B cell (primary cell): ENCODE results near the gene SLC52A3. TPM values are rescaled to one million over a fixed set of nuclear protein-coding genes. Genes with fewer than 3 reads are reported as not detected.
"Not testable (repeated sequence)": the region's sequence is repeated elsewhere in the genome, so short reads cannot be mapped to it uniquely, and the experiment has no call there.

Source experiments
- ATAC-seq: fragments of 200-7000 bp; cut with Tn5 transposase; one replicate; pipeline ENCODE4 v1.10.0; 2021; ENCODE audit warnings: low read depth, mild to moderate bottlenecking, moderate number of reproducible peaks, moderate library complexity
- CTCF ChIA-PET: fragments of 350-600 bp; sonication (Branson Sonifier 250); formaldehyde crosslinking; loops from one replicate; lab custom pipeline; 2021; ENCODE audit warnings: antibody characterized with exemption, inconsistent platforms; lab: Charles Lee
- POLR2A ChIA-PET: fragments of 350-600 bp; sonication (Branson Sonifier 250); formaldehyde crosslinking; loops from one replicate; lab custom pipeline; 2021; ENCODE audit warnings: antibody characterized with exemption; lab: Charles Lee
- DNase-seq: peaks from one replicate; pipeline ENCODE4 v3.0.0; 2013
- H2AFZ ChIP-seq: 2 replicates; pipeline ENCODE4 v1.6.1; 2012; ENCODE audit warnings: mild to moderate bottlenecking, low read depth, low read length; ENCODE audit not compliant: insufficient read depth, poor library complexity, severe bottlenecking
- H3K27ac ChIP-seq, 2 donors: 1 replicate in 1 of 2; 2 replicates in 1 of 2; pipeline ENCODE4 v1.5.1; 2012 to 2013; ENCODE audit warnings: low read length in 2 of 2, mild to moderate bottlenecking in 2 of 2, moderate library complexity in 1 of 2
- H3K27me3 ChIP-seq, 4 experiments: fragments of 200-600 bp in 1 of 4; sonication (generic) in 1 of 4; replicated peaks in 1 of 4; 1 replicate in 2 of 4; 2 replicates in 2 of 4; pipeline versions ENCODE4 v1.6.1 to v1.7.0; 2013 to 2016; ENCODE audit warnings: low read length in 3 of 4, mild to moderate bottlenecking in 2 of 4, mixed read lengths in 1 of 4, moderate library complexity in 1 of 4; ENCODE audit not compliant: insufficient read depth in 4 of 4, control insufficient read depth in 3 of 4; ENCODE audit errors: control extremely low read depth in 1 of 4
- H3K36me3 ChIP-seq, 2 experiments: replicated peaks in 1 of 2; 1 replicate in 1 of 2; 2 replicates in 1 of 2; pipeline versions ENCODE4 v1.6.1 to v1.7.1; 2013; ENCODE audit warnings: low read length in 1 of 2; ENCODE audit not compliant: insufficient read depth in 2 of 2, control insufficient read depth in 1 of 2; ENCODE audit errors: control extremely low read depth in 1 of 2, extremely low read depth in 1 of 2
- H3K4me1 ChIP-seq, 2 donors: fragments of 200-600 bp in 1 of 2; sonication (generic) in 1 of 2; 1 replicate in 1 of 2; 2 replicates in 1 of 2; pipeline versions ENCODE4 v1.5.1 to v1.6.1; 2013 to 2017; ENCODE audit warnings: low read length in 2 of 2; ENCODE audit not compliant: control insufficient read depth in 2 of 2, insufficient read depth in 2 of 2
- H3K4me2 ChIP-seq: replicated peaks from 2 replicates; pipeline ENCODE3; 2012; ENCODE audit warnings: mild to moderate bottlenecking, low read depth, low read length; ENCODE audit not compliant: poor library complexity, severe bottlenecking
- H3K4me3 ChIP-seq, 5 experiments: fragments of 200-600 bp in 1 of 5; sonication (generic) in 1 of 5; 1 replicate in 3 of 5; 2 replicates in 2 of 5; pipeline versions ENCODE4 v1.5.1 to v1.7.0; 2011 to 2016; ENCODE audit warnings: low read length in 4 of 5, mild to moderate bottlenecking in 4 of 5, low read depth in 2 of 5, control low read depth in 1 of 5, moderate library complexity in 1 of 5; ENCODE audit not compliant: insufficient read depth in 1 of 5; ENCODE audit errors: control extremely low read depth in 1 of 5, extremely low read depth in 1 of 5
- H3K79me2 ChIP-seq: fragments of 200-600 bp; sonication (generic); one replicate; pipeline ENCODE4 v1.6.0; 2016; ENCODE audit warnings: low read length; ENCODE audit not compliant: control insufficient read depth, insufficient read depth
- H3K9ac ChIP-seq: fragments of 200-600 bp; sonication (generic); 2 replicates; pipeline ENCODE4 v1.6.1; 2017; ENCODE audit warnings: mild to moderate bottlenecking, low read length, moderate library complexity
- H3K9me3 ChIP-seq, 3 donors: one replicate each; pipeline versions ENCODE4 v1.6.1 to v1.7.1; 2013; ENCODE audit warnings: low read length in 2 of 3; ENCODE audit not compliant: control insufficient read depth in 2 of 3, insufficient read depth in 1 of 3; ENCODE audit errors: control extremely low read depth in 1 of 3
- H4K20me1 ChIP-seq: 2 replicates; pipeline ENCODE4 v1.6.0; 2012; ENCODE audit warnings: mild to moderate bottlenecking, low read length; ENCODE audit not compliant: insufficient read depth, control insufficient read depth, poor library complexity, severe bottlenecking
- H3K27ac Mint-ChIP-seq: one replicate; pipeline ENCODE4 v1.8.0; 2021; ENCODE audit warnings: mixed read lengths
- H3K27me3 Mint-ChIP-seq: one replicate; pipeline ENCODE4 v1.8.0; 2021; ENCODE audit warnings: mixed read lengths
- H3K4me1 Mint-ChIP-seq: one replicate; pipeline ENCODE4 v1.8.0; 2021; ENCODE audit warnings: mixed read lengths
- H3K4me3 Mint-ChIP-seq: one replicate; pipeline ENCODE4 v1.8.0; 2021; ENCODE audit warnings: mixed read lengths
- H3K9me3 Mint-ChIP-seq: one replicate; pipeline ENCODE4 v1.8.0; 2022; ENCODE audit warnings: mixed read lengths; ENCODE audit not compliant: insufficient read depth
- CTCF ChIP-seq: fragments of 200-600 bp; IDR thresholded peaks from one replicate; pipeline ENCODE4 v1.8.0; 2022; ENCODE audit warnings: antibody characterized with exemption, mild to moderate bottlenecking
- EZH2 ChIP-seq: IDR thresholded peaks from 2 replicates; pipeline ENCODE4 v1.6.1; 2012; ENCODE audit warnings: borderline replicate concordance, low read depth, mild to moderate bottlenecking, moderate library complexity, low read length; ENCODE audit not compliant: insufficient read depth, poor library complexity, severe bottlenecking
- WGBS: methylation state at CpG from one replicate; pipeline ENCODE4 v1.1.5; 2013; ENCODE audit warnings: missing lambda C conversion rate; ENCODE audit not compliant: insufficient coverage; 5-methylcytosine and 5-hydroxymethylcytosine counted together
- intact Hi-C: fragments of 100-400 bp; cut with micrococcal nuclease; formaldehyde crosslinking; loops from one replicate; pipeline ENCODE4 v1.10.0; 2022
- polyA plus RNA-seq: library from polyadenylated mRNA; depleted of rRNA; stranded (reverse); fragments of >200 nt; gene quantifications from 2 replicates; pipeline ENCODE4 v1.2.3, GENCODE V29; 2012
- total RNA-seq, 2 donors: library from RNA; stranded (reverse); fragments of 120-200 nt in 1 of 2; gene quantifications; 1 replicate in 1 of 2; 2 replicates in 1 of 2; pipeline versions ENCODE4 v1.2.3 to v1.2.4, GENCODE V29; 2013 to 2022

Gene SLC52A3
- total and polyA plus RNA-seq, 2 donors (not counting 1 experiment from before 2014, with no cell fraction given), result not detected

- H3K4me1 ChIP-seq, H3K79me2 ChIP-seq, DNase-seq, H3K36me3 ChIP-seq, H3K4me1 Mint-ChIP-seq, H3K4me3 Mint-ChIP-seq, H3K9me3 ChIP-seq, CTCF ChIA-PET, POLR2A ChIA-PET, H2AFZ ChIP-seq, H4K20me1 ChIP-seq, H3K9me3 Mint-ChIP-seq, H3K4me3 ChIP-seq, H3K9ac ChIP-seq, ATAC-seq, intact Hi-C loops, H3K27me3 ChIP-seq, H3K4me2 ChIP-seq, H3K27ac Mint-ChIP-seq, H3K27ac ChIP-seq: not testable (repeated sequence)
- peaks cover 29% of the 10 kb centered on the region for H3K27me3 Mint-ChIP-seq
- WGBS, result 80% methylated on average over 3 of the region's 13 CpGs
These were observed 43.6 kb upstream of the SLC52A3 start for GRCh38 chr20:811776-812434.

- H3K9ac ChIP-seq, result no peak overlapping the region
- ChIA-PET CTCF (interaction anchor here (2.5 kb wide), 1 partner anchor 151 kb away, joined by 15 read pairs; no protein-coding TSS in a partner anchor), POLR2A (no interaction called here)
- no peak overlapping the region for H3K27ac ChIP-seq
- TF ChIP-seq CTCF (no peak), EZH2 (no peak)
- intact Hi-C loops, result no loop called here
- ATAC-seq, result no peak
- H3K4me1 ChIP-seq, result no peaks in the 10 kb centered on the region
- Mint-ChIP-seq H3K4me1 (no peaks in the 10 kb centered on the region), H3K4me3 (no peak overlapping the region), H3K27me3 (peaks cover 9% of the 10 kb centered on the region), H3K27ac (no peak overlapping the region), H3K9me3 (peaks cover 3% of the 10 kb centered on the region)
- WGBS, result no CpG with 5 or more reads among the region's 1 CpG
- DNase-seq, result no peak
- no peaks in the 10 kb centered on the region for H3K79me2 ChIP-seq
- H3K9me3 ChIP-seq, result peaks cover 4 to 7% (median 7%) of the 10 kb centered on the region in 3 donors
- no peak overlapping the region for H3K4me3 ChIP-seq
- H3K36me3 ChIP-seq, result no peaks in the 10 kb centered on the region
- no peak overlapping the region for H3K4me2 ChIP-seq
- peaks cover 0 to 4% (median 2%) of the 10 kb centered on the region in 4 experiments for H3K27me3 ChIP-seq
- H2AFZ ChIP-seq, result no peak overlapping the region
- no peaks in the 10 kb centered on the region for H4K20me1 ChIP-seq
These were observed 37.4 kb upstream of the SLC52A3 start for GRCh38 chr20:805713-806112.
